Measurements from ENCODE around the gene PEAK1.

GRCh38 chr15:77171221-77171967, 248.5 kb downstream of the PEAK1 start:
- no peak for TF ChIP-seq CREB1 (CRISPR knock-in tag; IDR thresholded peaks at IDR 0.05; ENCODE audit: low read depth)
- TF ChIP-seq JUNB (IDR thresholded peaks at IDR 0.05; ENCODE audit: unreplicated experiment): no peak
- no peak for TF ChIP-seq POLR2AphosphoS5 (IDR thresholded peaks at IDR 0.05; ENCODE audit: low read depth)
- no peak for TF ChIP-seq CTCF (conservative IDR thresholded peaks at IDR 0.05; ENCODE audit: low read depth in 2 of 2)
- no peak for TF ChIP-seq EZH2 (IDR thresholded peaks at IDR 0.05; ENCODE audit: low read depth, unreplicated experiment)
- TF ChIP-seq NANOG (IDR thresholded peaks at IDR 0.05; ENCODE audit: borderline replicate concordance): no peak
- TF ChIP-seq REST (IDR thresholded peaks at IDR 0.05; ENCODE audit: unreplicated experiment): no peak
